ENCODE data around the gene ATP2B2. TPM values are rescaled to one million over a fixed set of nuclear protein-coding genes. Genes with fewer than 3 reads are reported as not detected.

Gene ATP2B2
- 357 and 433 TPM in 2 replicates for polyA plus RNA-seq

GRCh38 chr3:10505050-10505790 is at the start of gene ATP2B2:
Gene ATP2B2, minus strand, starts transcription at chr3:10505586. Its CDS starts 56,043 bp downstream, at chr3:10449543.

GRCh38 chr3:10292505-10293419 is 212.6 kb downstream of the ATP2B2 start, which contains the start of gene GHRL:
Gene GHRL, minus strand, starts transcription at chr3:10292947. Its CDS starts 2,767 bp downstream, at chr3:10290180.

Other genes starting within 250 kb of the ATP2B2 start
- not detected in 2 replicates for gene GHRL, start 212.6 kb downstream of the ATP2B2 start, polyA plus RNA-seq
- gene SEC13, start 184.5 kb downstream of the ATP2B2 start, polyA plus RNA-seq = 37.1 and 41.3 TPM in 2 replicates